ENCODE measurements around the gene PTCHD1. TPM values are rescaled to one million over a fixed set of nuclear protein-coding genes. Genes with fewer than 3 reads are reported as not detected.

The PTCHD1 gene
- polyA plus RNA-seq, 1 of the 3 experiments (the other 2 are of a cell fraction): not detected

- 3% methylated on average over 2 of the region's 2 CpGs for whole genome bisulfite sequencing (ENCODE audit: low lambda C conversion rate)
- no peak overlapping the region for H3K4me2 ChIP-seq
- CTCF ChIA-PET: no interaction called here
- no peaks in the 10 kb centered on the region for H3K79me2 ChIP-seq (ENCODE audit: insufficient read depth)
- no peak overlapping the region for H3K4me3 ChIP-seq (ENCODE audit: low read depth in 2 of 2, low read length in 1 of 2)
- H3K36me3 ChIP-seq (replicated peaks in 1 of 2; ENCODE audit: control insufficient read depth in 1 of 2, insufficient read depth in 2 of 2, low read length in 1 of 2): no peaks in the 10 kb centered on the region
- DNase-seq: no peak
- no peaks in the 10 kb centered on the region for H3F3A ChIP-seq (replicated peaks; ENCODE audit: insufficient read depth)
- peaks cover 8% of the 10 kb centered on the region; the same call in 1 of the 2 replicates for H3K27me3 ChIP-seq (ENCODE audit: insufficient read depth)
- no peaks in the 10 kb centered on the region for H3K9me3 ChIP-seq
- H2AFZ ChIP-seq (ENCODE audit: low read depth): no peak overlapping the region
- no peaks in the 10 kb centered on the region for H3K9me2 ChIP-seq
- POLR2A ChIA-PET: no interaction called here
- H3K4me1 ChIP-seq (ENCODE audit: control insufficient read depth in 1 of 2, insufficient read depth in 2 of 2, low read depth in 1 of 2, low read length in 1 of 2): no peaks in the 10 kb centered on the region; a peak in 1 of 4 replicates
- H3K9ac ChIP-seq: no peak overlapping the region
- H4K20me1 ChIP-seq (ENCODE audit: insufficient read depth): no peaks in the 10 kb centered on the region
- H3K27ac ChIP-seq (ENCODE audit: low read depth in 2 of 2, low read length in 1 of 2): no peak overlapping the region
- TF ChIP-seq EP300 (IDR thresholded peaks at IDR 0.05; ENCODE audit: borderline replicate concordance in 1 of 2, low read depth in 1 of 2, low read length in 1 of 2): peak in 1 of 2 experiments; percentile 42; a peak in 1 of 4 replicates
- TF ChIP-seq FOXM1 (IDR thresholded peaks at IDR 0.05; ENCODE audit: low read depth): no peak
- no peak for TF ChIP-seq USF2 (IDR thresholded peaks at IDR 0.05; ENCODE audit: borderline replicate concordance, low read depth, low read length)
- peak; percentile 80 for TF ChIP-seq PBX3 (IDR thresholded peaks at IDR 0.05)
- TF ChIP-seq REST (IDR thresholded peaks at IDR 0.05; ENCODE audit: low read depth, low read length): no peak
- TF ChIP-seq JUND (IDR thresholded peaks at IDR 0.05): peak; percentile 62
- no peak for TF ChIP-seq TEAD4 (IDR thresholded peaks at IDR 0.05; ENCODE audit: borderline replicate concordance, insufficient read depth)
- no peak for TF ChIP-seq POLR2AphosphoS5 (IDR thresholded peaks at IDR 0.05; ENCODE audit: low read depth, low read length)
- TF ChIP-seq MXI1 (IDR thresholded peaks at IDR 0.05; ENCODE audit: low read depth, low read length): no peak
- TF ChIP-seq MEF2A (IDR thresholded peaks at IDR 0.05; ENCODE audit: borderline replicate concordance, low read depth): no peak
- peak; percentile 51; the same call in 1 of the 2 replicates for TF ChIP-seq FOSL2 (IDR thresholded peaks at IDR 0.05; ENCODE audit: borderline replicate concordance, low read depth)
- TF ChIP-seq MAX (IDR thresholded peaks at IDR 0.05; ENCODE audit: low read depth): no peak
- TF ChIP-seq RFX5 (IDR thresholded peaks at IDR 0.05; ENCODE audit: low read length): no peak
- peak; percentile 77 for TF ChIP-seq NFIC (IDR thresholded peaks at IDR 0.05; ENCODE audit: borderline replicate concordance)
- TF ChIP-seq RXRA (IDR thresholded peaks at IDR 0.05; ENCODE audit: borderline replicate concordance, low read depth): no peak
- TF ChIP-seq CTCF (IDR thresholded peaks at IDR 0.05): no peak
- no peak for TF ChIP-seq CHD2 (IDR thresholded peaks at IDR 0.05; ENCODE audit: low read length, partially characterized antibody)
- TF ChIP-seq ELF1 (IDR thresholded peaks at IDR 0.05): no peak
- TF ChIP-seq RCOR1 (IDR thresholded peaks at IDR 0.05; ENCODE audit: low read length): no peak
- no peak for TF ChIP-seq YY1 (IDR thresholded peaks at IDR 0.05; ENCODE audit: low read depth)
- TF ChIP-seq NRF1 (IDR thresholded peaks at IDR 0.05; ENCODE audit: low read depth, low read length): no peak
- TF ChIP-seq GABPA (IDR thresholded peaks at IDR 0.05; ENCODE audit: low read depth): no peak
- no peak for TF ChIP-seq IRF3 (IDR thresholded peaks at IDR 0.05; ENCODE audit: low read depth, low read length)
- TF ChIP-seq USF1 (IDR thresholded peaks at IDR 0.05; ENCODE audit: borderline replicate concordance, low read depth): no peak
- no peak for TF ChIP-seq EZH2phosphoT487 (IDR thresholded peaks at IDR 0.05; ENCODE audit: borderline replicate concordance, low read depth)
- no peak for TF ChIP-seq FOXJ3 (CRISPR knock-in tag; IDR thresholded peaks at IDR 0.05)
Observed at GRCh38 chrX:23383411-23383810, 48.8 kb downstream of the PTCHD1 start.

All from SK-N-SH (cell line).